ENCODE measurements around the gene FAIM. TPM values are rescaled to one million over a fixed set of nuclear protein-coding genes. Genes with fewer than 3 reads are reported as not detected.

Gene FAIM
- total RNA-seq, 1 donor from 2014 or later, result 17.0 TPM

- peaks cover 20% of the 10 kb centered on the region for H3K36me3 Mint-ChIP-seq (ENCODE audit: low read depth)
- H3K4me1 Mint-ChIP-seq (ENCODE audit: low read depth), result no peaks in the 10 kb centered on the region
- no peak for TF ChIP-seq CTCF (IDR thresholded peaks at IDR 0.05)
- H3K27me3 Mint-ChIP-seq (ENCODE audit: low read depth), result no peaks in the 10 kb centered on the region
- H3K27ac Mint-ChIP-seq (ENCODE audit: unreplicated experiment), result no peak overlapping the region
- peaks cover 40% of the 10 kb centered on the region for H3K9me3 Mint-ChIP-seq (ENCODE audit: low read depth)
- no peak for DNase-seq (ENCODE audit: low spot score)
- no peak overlapping the region for H3K4me3 Mint-ChIP-seq (ENCODE audit: unreplicated experiment)
Measured at GRCh38 chr3:138640537-138640936, 32.0 kb downstream of the FAIM start.

DNA sequence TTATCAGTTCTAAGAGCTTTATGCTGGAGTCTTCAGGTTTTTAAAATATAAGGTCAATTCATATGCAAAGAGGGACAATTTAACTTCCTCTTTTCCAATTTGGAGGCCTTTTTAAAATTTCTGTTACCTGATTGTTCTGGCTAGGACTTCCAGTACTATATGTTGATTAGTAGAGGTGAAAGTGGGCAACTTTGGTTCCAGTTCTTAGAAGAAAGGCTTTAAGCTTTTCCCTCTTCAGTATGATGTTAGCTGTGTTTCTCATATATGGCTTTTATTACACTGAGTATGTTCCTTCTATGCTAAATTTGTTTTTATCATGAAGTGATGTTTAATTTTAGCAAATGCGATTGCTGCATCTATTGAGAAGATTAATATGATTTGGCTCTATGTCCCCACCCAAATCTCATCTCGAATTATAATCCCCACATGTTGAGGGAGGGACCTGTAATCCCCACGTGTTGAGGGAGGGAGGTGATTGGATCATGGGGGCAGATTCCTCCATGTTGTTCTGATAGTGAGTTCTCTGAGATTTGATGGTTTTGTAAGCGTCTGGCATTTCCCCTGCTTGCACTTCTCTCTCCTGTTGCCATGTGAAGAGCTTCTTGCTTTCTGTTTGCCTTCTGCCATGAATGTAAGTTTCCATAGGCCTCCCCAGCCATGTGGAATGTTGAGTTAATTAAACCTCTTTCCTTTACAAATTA lies 33.8 kb downstream of the FAIM start:
- H3K4me3 Mint-ChIP-seq (ENCODE audit: unreplicated experiment), result no peak overlapping the region
- TF ChIP-seq CTCF (IDR thresholded peaks at IDR 0.05), result no peak
- no peaks in the 10 kb centered on the region for H3K27me3 Mint-ChIP-seq (ENCODE audit: low read depth)
- no peaks in the 10 kb centered on the region for H3K4me1 Mint-ChIP-seq (ENCODE audit: low read depth)
- no peak for DNase-seq (ENCODE audit: low spot score)
- peaks cover 27% of the 10 kb centered on the region for H3K36me3 Mint-ChIP-seq (ENCODE audit: low read depth)
- peaks cover 51% of the 10 kb centered on the region for H3K9me3 Mint-ChIP-seq (ENCODE audit: low read depth)
- H3K27ac Mint-ChIP-seq (ENCODE audit: unreplicated experiment), result no peak overlapping the region

GRCh38 chr3:138642927-138643253 lies 34.3 kb downstream of the FAIM start:
- DNase-seq (ENCODE audit: low spot score), result no peak
- Mint-ChIP-seq H3K4me1 (ENCODE audit: low read depth) (no peaks in the 10 kb centered on the region), H3K36me3 (ENCODE audit: low read depth) (peaks cover 31% of the 10 kb centered on the region), H3K4me3 (ENCODE audit: unreplicated experiment) (no peak overlapping the region), H3K9me3 (ENCODE audit: low read depth) (peaks cover 54% of the 10 kb centered on the region), H3K27ac (ENCODE audit: unreplicated experiment) (no peak overlapping the region), H3K27me3 (ENCODE audit: low read depth) (no peaks in the 10 kb centered on the region)
- TF ChIP-seq CTCF (IDR thresholded peaks at IDR 0.05), result no peak

DNA sequence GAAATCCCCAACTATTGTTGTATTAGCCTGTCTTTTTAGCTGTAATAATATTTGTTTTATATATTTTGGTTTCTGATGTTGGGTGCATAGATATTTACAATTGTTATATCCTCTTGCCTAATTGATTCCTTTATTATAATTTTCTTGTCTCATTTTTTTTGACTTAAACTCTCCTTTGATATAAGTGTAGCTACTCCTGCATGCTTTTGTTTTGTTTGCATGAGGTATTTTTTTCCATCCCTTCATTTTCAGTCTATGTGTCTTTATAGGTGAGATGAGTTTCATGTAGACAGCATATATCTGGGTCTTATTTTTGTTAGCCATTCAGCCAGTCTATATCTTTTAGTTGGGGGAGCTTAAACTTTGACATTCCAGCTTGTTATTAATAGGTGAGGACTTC lies 37.4 kb downstream of the FAIM start:
- no peak for TF ChIP-seq CTCF (IDR thresholded peaks at IDR 0.05)
- no peak overlapping the region for H3K27ac Mint-ChIP-seq (ENCODE audit: unreplicated experiment)
- peaks cover 60% of the 10 kb centered on the region for H3K9me3 Mint-ChIP-seq (ENCODE audit: low read depth)
- H3K4me1 Mint-ChIP-seq (ENCODE audit: low read depth), result no peaks in the 10 kb centered on the region
- H3K27me3 Mint-ChIP-seq (ENCODE audit: low read depth), result no peaks in the 10 kb centered on the region
- DNase-seq (ENCODE audit: low spot score), result no peak
- H3K4me3 Mint-ChIP-seq (ENCODE audit: unreplicated experiment), result no peak overlapping the region
- peaks cover 47% of the 10 kb centered on the region for H3K36me3 Mint-ChIP-seq (ENCODE audit: low read depth)

GRCh38 chr3:138646513-138646912 lies 37.9 kb downstream of the FAIM start:
- Mint-ChIP-seq H3K9me3 (ENCODE audit: low read depth) (peaks cover 60% of the 10 kb centered on the region), H3K4me3 (ENCODE audit: unreplicated experiment) (no peak overlapping the region), H3K36me3 (ENCODE audit: low read depth) (peaks cover 47% of the 10 kb centered on the region), H3K4me1 (ENCODE audit: low read depth) (no peaks in the 10 kb centered on the region), H3K27ac (ENCODE audit: unreplicated experiment) (no peak overlapping the region), H3K27me3 (ENCODE audit: low read depth) (no peaks in the 10 kb centered on the region)
- DNase-seq (ENCODE audit: low spot score), result no peak
- no peak for TF ChIP-seq CTCF (IDR thresholded peaks at IDR 0.05)

Data from chondrocyte (in vitro differentiated cells).